Duodenal mucosa (tissue), 2 donors: ENCODE results near the gene LYVE1.
A peak's percentile ranks its signal among the peaks of the same experiment; 100 is the strongest.

Experiments
- H3K27ac ChIP-seq: one replicate; pipeline ENCODE4 v1.7.0; 2013; ENCODE audit warnings: low read depth, low read length
- H3K27me3 ChIP-seq, 2 donors: one replicate each; pipeline ENCODE4 v1.7.0; 2013; ENCODE audit warnings: low read length in 2 of 2, control low read depth in 1 of 2; ENCODE audit not compliant: insufficient read depth in 2 of 2, control insufficient read depth in 1 of 2
- H3K36me3 ChIP-seq, 2 donors: one replicate each; pipeline ENCODE4 v1.7.0; 2013; ENCODE audit warnings: low read length in 2 of 2, control low read depth in 1 of 2; ENCODE audit not compliant: insufficient read depth in 2 of 2, control insufficient read depth in 1 of 2
- H3K4me1 ChIP-seq, 2 donors: one replicate each; pipeline ENCODE4 v1.7.0; 2013; ENCODE audit warnings: low read length in 2 of 2, control low read depth in 1 of 2; ENCODE audit not compliant: insufficient read depth in 2 of 2, control insufficient read depth in 1 of 2
- H3K4me3 ChIP-seq, 2 donors: one replicate each; pipeline ENCODE4 v1.7.0; 2013; ENCODE audit warnings: low read length in 2 of 2, low read depth in 1 of 2
- H3K9ac ChIP-seq, 2 donors: one replicate each; pipeline ENCODE4 v1.7.0; 2013; ENCODE audit warnings: low read length in 2 of 2, low read depth in 1 of 2
- H3K9me3 ChIP-seq, 2 donors: one replicate each; pipeline ENCODE4 v1.7.0; 2013; ENCODE audit warnings: low read length in 2 of 2, control low read depth in 1 of 2; ENCODE audit not compliant: control insufficient read depth in 1 of 2

LYVE1 gene

GRCh38 chr11:10543782-10544181, 24.7 kb downstream of the LYVE1 start:
- Histone ChIP-seq H3K4me1 (peaks cover 12% of the 10 kb centered on the region in 2 donors), H3K9me3 (no peaks in the 10 kb centered on the region), H3K36me3 (no peaks in the 10 kb centered on the region), H3K27ac (no peak overlapping the region), H3K4me3 (no peak overlapping the region), H3K9ac (no peak overlapping the region), H3K27me3 (no peaks in the 10 kb centered on the region)

- no peak overlapping the region for H3K4me3 ChIP-seq
- no peaks in the 10 kb centered on the region for H3K9me3 ChIP-seq
- no peaks in the 10 kb centered on the region for H3K27me3 ChIP-seq
- peaks cover 12% of the 10 kb centered on the region in 2 donors for H3K4me1 ChIP-seq
- H3K27ac ChIP-seq = no peak overlapping the region
- H3K9ac ChIP-seq = no peak overlapping the region
- no peaks in the 10 kb centered on the region for H3K36me3 ChIP-seq
These were observed 25.7 kb downstream of the LYVE1 start for GRCh38 chr11:10542776-10543175.

GRCh38 chr11:10541561-10541930, 26.9 kb downstream of the LYVE1 start:
- H3K4me1 ChIP-seq = peaks cover 12% of the 10 kb centered on the region in 2 donors
- H3K27me3 ChIP-seq = no peaks in the 10 kb centered on the region
- no peaks in the 10 kb centered on the region for H3K9me3 ChIP-seq
- no peaks in the 10 kb centered on the region for H3K36me3 ChIP-seq
- peak overlapping the region; percentile 59 for H3K27ac ChIP-seq
- peak overlapping the region in 1 of 2 donors; percentile 95 for H3K9ac ChIP-seq
- H3K4me3 ChIP-seq = peak overlapping the region; percentile 83 to 92

- Histone ChIP-seq H3K27me3 (no peaks in the 10 kb centered on the region), H3K9me3 (no peaks in the 10 kb centered on the region), H3K36me3 (no peaks in the 10 kb centered on the region), H3K9ac (peak within 1 kb of the TSS; percentile 89 to 95), H3K4me1 (peaks cover 12% of the 10 kb centered on the region in 2 donors), H3K4me3 (peak within 1 kb of the TSS; percentile 83 to 92), H3K27ac (peak within 1 kb of the TSS; percentile 80)
These were observed 27.4 kb downstream of the LYVE1 start, which contains the start of gene RNF141 for GRCh38 chr11:10540915-10541560. TSS of gene RNF141 (minus strand) at chr11:10541187. CDS start at chr11:10534158, 7,029 bp downstream.

GRCh38 chr11:10540546-10540914, 27.9 kb downstream of the LYVE1 start:
- no peaks in the 10 kb centered on the region for H3K27me3 ChIP-seq
- H3K4me3 ChIP-seq = peak overlapping the region; percentile 83 to 92
- peak overlapping the region; percentile 80 for H3K27ac ChIP-seq
- peaks cover 12% of the 10 kb centered on the region in 2 donors for H3K4me1 ChIP-seq
- H3K9me3 ChIP-seq = no peaks in the 10 kb centered on the region
- no peaks in the 10 kb centered on the region for H3K36me3 ChIP-seq
- peak overlapping the region; percentile 89 to 95 for H3K9ac ChIP-seq

GRCh38 chr11:10539339-10539738, 29.1 kb downstream of the LYVE1 start:
- no peak overlapping the region for H3K4me3 ChIP-seq
- no peaks in the 10 kb centered on the region for H3K9me3 ChIP-seq
- H3K36me3 ChIP-seq = no peaks in the 10 kb centered on the region
- no peak overlapping the region for H3K27ac ChIP-seq
- H3K9ac ChIP-seq = no peak overlapping the region
- no peaks in the 10 kb centered on the region for H3K27me3 ChIP-seq
- H3K4me1 ChIP-seq = peaks cover 12% of the 10 kb centered on the region in 2 donors

- no peak overlapping the region for H3K9ac ChIP-seq
These were observed 29.5 kb downstream of the LYVE1 start for GRCh38 chr11:10538924-10539323.

GRCh38 chr11:10537600-10537999, 30.9 kb downstream of the LYVE1 start:
- Histone ChIP-seq H3K4me1 (peaks cover 12% of the 10 kb centered on the region in 2 donors), H3K9ac (no peak overlapping the region)

More at GRCh38 chr11:10538924-10539323, 29.5 kb downstream of the LYVE1 start:
- Histone ChIP-seq H3K9me3 (no peaks in the 10 kb centered on the region), H3K27me3 (no peaks in the 10 kb centered on the region), H3K4me3 (no peak overlapping the region), H3K4me1 (peaks cover 12% of the 10 kb centered on the region in 2 donors), H3K36me3 (no peaks in the 10 kb centered on the region), H3K27ac (no peak overlapping the region)

GRCh38 chr11:10534316-10534715, 34.1 kb downstream of the LYVE1 start:
- Histone ChIP-seq H3K36me3 (peaks cover 11% of the 10 kb centered on the region in 2 donors), H3K27ac (no peak overlapping the region), H3K9me3 (no peaks in the 10 kb centered on the region), H3K4me1 (peaks cover 0 to under 1% of the 10 kb centered on the region in 2 donors), H3K27me3 (no peaks in the 10 kb centered on the region), H3K4me3 (no peak overlapping the region), H3K9ac (no peak overlapping the region)

More at GRCh38 chr11:10537600-10537999, 30.9 kb downstream of the LYVE1 start:
- Histone ChIP-seq H3K27ac (no peak overlapping the region), H3K27me3 (no peaks in the 10 kb centered on the region), H3K36me3 (peaks cover 6 to 7% of the 10 kb centered on the region in 2 donors), H3K4me3 (no peak overlapping the region), H3K9me3 (no peaks in the 10 kb centered on the region)

GRCh38 chr11:10533323-10533722, 35.1 kb downstream of the LYVE1 start:
- no peak overlapping the region for H3K4me3 ChIP-seq
- H3K9ac ChIP-seq = no peak overlapping the region
- peaks cover 12 to 20% of the 10 kb centered on the region in 2 donors for H3K36me3 ChIP-seq
- H3K27ac ChIP-seq = no peak overlapping the region
- no peaks in the 10 kb centered on the region for H3K9me3 ChIP-seq
- peaks cover 0 to 11% of the 10 kb centered on the region in 2 donors for H3K4me1 ChIP-seq
- no peaks in the 10 kb centered on the region for H3K27me3 ChIP-seq
